HK-2 (cell line): ENCODE results near the gene LAMA2.
A peak's percentile ranks its signal among the peaks of the same experiment; 100 is the strongest.

Experiments used
- DNase-seq: peaks from one replicate; pipeline ENCODE4 v3.0.0-alpha.2; 2018; ENCODE audit not compliant: unreplicated experiment

LAMA2 gene

GRCh38 chr6:129446272-129447197 is 563.6 kb downstream of the LAMA2 start:
- DNase-seq = no peak

- no peak for DNase-seq
These were observed 564.2 kb downstream of the LAMA2 start for GRCh38 chr6:129447198-129447565.

- DNase-seq = no peak
These were observed 566.0 kb downstream of the LAMA2 start for GRCh38 chr6:129448965-129449364.

GRCh38 chr6:129451187-129451586 is 568.2 kb downstream of the LAMA2 start:
- DNase-seq = no peak

- DNase-seq = no peak
These were observed 570.1 kb downstream of the LAMA2 start for GRCh38 chr6:129453073-129453472.

GRCh38 chr6:129454488-129454887 is 571.5 kb downstream of the LAMA2 start:
- DNase-seq = no peak

- no peak for DNase-seq
These were observed 572.3 kb downstream of the LAMA2 start for GRCh38 chr6:129455126-129455769.

GRCh38 chr6:129460221-129460620 is 577.3 kb downstream of the LAMA2 start:
- no peak for DNase-seq

GRCh38 chr6:129469070-129469662 is 586.2 kb downstream of the LAMA2 start:
- no peak for DNase-seq

GRCh38 chr6:129472239-129472638 is 589.3 kb downstream of the LAMA2 start:
- DNase-seq = no peak

- no peak for DNase-seq
These were observed 590.6 kb downstream of the LAMA2 start for GRCh38 chr6:129473546-129473945.

- DNase-seq = no peak
These were observed 592.7 kb downstream of the LAMA2 start for GRCh38 chr6:129475477-129476247.

GRCh38 chr6:129476248-129476564 is 593.3 kb downstream of the LAMA2 start:
- DNase-seq = no peak

GRCh38 chr6:129476810-129477209 is 593.9 kb downstream of the LAMA2 start:
- no peak for DNase-seq

GRCh38 chr6:129478379-129478778 is 595.4 kb downstream of the LAMA2 start:
- no peak for DNase-seq

GRCh38 chr6:129481706-129482105 is 598.8 kb downstream of the LAMA2 start:
- no peak for DNase-seq

GRCh38 chr6:129485746-129486145 is 602.8 kb downstream of the LAMA2 start:
- DNase-seq = no peak

- no peak for DNase-seq
These were observed 603.4 kb downstream of the LAMA2 start for GRCh38 chr6:129486327-129486726.

GRCh38 chr6:129488313-129488712 is 605.4 kb downstream of the LAMA2 start:
- DNase-seq = no peak

GRCh38 chr6:129489215-129489765 is 606.4 kb downstream of the LAMA2 start:
- no peak for DNase-seq

GRCh38 chr6:129490521-129491255 is 607.8 kb downstream of the LAMA2 start:
- DNase-seq = peak; percentile 47
